ENCODE measurements around the gene DLG2. TPM values are rescaled to one million over a fixed set of nuclear protein-coding genes. Genes with fewer than 3 reads are reported as not detected.

DLG2 gene
- total RNA-seq, 2 experiments from 2014 or later: 1.2 to 1.4 TPM

- CTCF ChIA-PET: no interaction called here
- POLR2A ChIA-PET: no interaction called here
Observed at GRCh38 chr11:84140386-84141169, 1486.6 kb downstream of the DLG2 start.

- POLR2A ChIA-PET: no interaction called here
- CTCF ChIA-PET: no interaction called here
Observed at GRCh38 chr11:84137960-84138359, 1489.2 kb downstream of the DLG2 start.

GRCh38 chr11:84137505-84137904 lies 1489.6 kb downstream of the DLG2 start:
- ChIA-PET POLR2A (no interaction called here), CTCF (no interaction called here)

GRCh38 chr11:84136926-84137325 lies 1490.2 kb downstream of the DLG2 start:
- ChIA-PET CTCF (no interaction called here), POLR2A (no interaction called here)

- POLR2A ChIA-PET: no interaction called here
- CTCF ChIA-PET: no interaction called here
Observed at GRCh38 chr11:84130646-84131427, 1496.3 kb downstream of the DLG2 start.

GRCh38 chr11:84129961-84130576 lies 1497.1 kb downstream of the DLG2 start:
- ChIA-PET CTCF (no interaction called here), POLR2A (no interaction called here)

- POLR2A ChIA-PET: no interaction called here
- CTCF ChIA-PET: no interaction called here
Observed at GRCh38 chr11:84128840-84129239, 1498.3 kb downstream of the DLG2 start.

- ChIA-PET CTCF (no interaction called here), POLR2A (no interaction called here)
Observed at GRCh38 chr11:84117394-84117793, 1509.8 kb downstream of the DLG2 start.

GRCh38 chr11:84106541-84106940 lies 1520.6 kb downstream of the DLG2 start:
- CTCF ChIA-PET: no interaction called here
- POLR2A ChIA-PET: interaction anchor here (0.7 kb wide), 1 partner anchor 16 kb away, joined by 3 read pairs; no protein-coding TSS in a partner anchor

- ChIA-PET CTCF (no interaction called here), POLR2A (no interaction called here)
Observed at GRCh38 chr11:84105148-84105547, 1522.0 kb downstream of the DLG2 start.

GRCh38 chr11:84103096-84103495 lies 1524.0 kb downstream of the DLG2 start:
- ChIA-PET CTCF (no interaction called here), POLR2A (no interaction called here)

GRCh38 chr11:84097186-84097585 lies 1530.0 kb downstream of the DLG2 start:
- CTCF ChIA-PET: no interaction called here
- POLR2A ChIA-PET: no interaction called here

GRCh38 chr11:84091212-84091986 lies 1535.7 kb downstream of the DLG2 start:
- ChIA-PET POLR2A (no interaction called here), CTCF (no interaction called here)

GRCh38 chr11:84089072-84090057 lies 1537.8 kb downstream of the DLG2 start:
- POLR2A ChIA-PET: no interaction called here
- CTCF ChIA-PET: interaction anchor here (0.7 kb wide), 1 partner anchor 1432 kb away, joined by 3 read pairs; no protein-coding TSS in a partner anchor

- ChIA-PET POLR2A (no interaction called here), CTCF (no interaction called here)
Observed at GRCh38 chr11:84071851-84072250, 1555.3 kb downstream of the DLG2 start.

GRCh38 chr11:84069048-84069447 lies 1558.1 kb downstream of the DLG2 start:
- POLR2A ChIA-PET: no interaction called here
- CTCF ChIA-PET: no interaction called here

GRCh38 chr11:84061726-84062125 lies 1565.4 kb downstream of the DLG2 start:
- POLR2A ChIA-PET: no interaction called here
- CTCF ChIA-PET: no interaction called here

GRCh38 chr11:84056653-84057376 lies 1570.3 kb downstream of the DLG2 start:
- POLR2A ChIA-PET: no interaction called here
- CTCF ChIA-PET: no interaction called here

GRCh38 chr11:84045146-84045545 lies 1582.0 kb downstream of the DLG2 start:
- POLR2A ChIA-PET: no interaction called here
- CTCF ChIA-PET: no interaction called here

Data from activated CD8-positive, alpha-beta memory T cell treated with anti-CD3 and anti-CD28 coated beads for 36 hours (primary cell).